H1 (cell line): ENCODE data around the gene SLC27A6. TPM values are rescaled to one million over a fixed set of nuclear protein-coding genes. Genes with fewer than 3 reads are reported as not detected.

Experiments
- CTCF ChIA-PET: fragments of 300-600 bp; sonication (Branson Sonifier 250); formaldehyde crosslinking; loops from one replicate; lab custom pipeline; 2021; ENCODE audit not compliant: partially characterized antibody; lab: Charles Lee
- POLR2A ChIA-PET: fragments of 300-600 bp; sonication (Branson Sonifier 250); formaldehyde crosslinking; loops from one replicate; lab custom pipeline; 2021; ENCODE audit warnings: inconsistent platforms; ENCODE audit not compliant: partially characterized antibody; lab: Charles Lee
- DNase-seq, 2 experiments: peaks; one replicate each; pipeline versions ENCODE4 v3.0.0 to v3.0.0-alpha.2; 2010 to 2022; ENCODE audit warnings: low spot score in 2 of 2, low read depth in 1 of 2, mixed read lengths in 1 of 2
- FAIRE-seq: peaks from 2 replicates; lab custom pipeline; 2011; peaks lifted over from hg19 to GRCh38; lab: Jason Lieb, UNC
- H2AFZ ChIP-seq: 2 replicates; pipeline ENCODE4 v1.8.1; 2012; ENCODE audit warnings: low read length, inconsistent platforms
- H2AK5ac ChIP-seq: 2 replicates; pipeline ENCODE4 v1.6.1; 2013; ENCODE audit warnings: low read depth, low read length
- H2BK120ac ChIP-seq: replicated peaks from 2 replicates; pipeline ENCODE3; 2013; ENCODE audit warnings: low read depth, low read length, inconsistent platforms
- H2BK12ac ChIP-seq: 2 replicates; pipeline ENCODE4 v1.6.1; 2013; ENCODE audit warnings: low read depth, low read length
- H2BK15ac ChIP-seq: 2 replicates; pipeline ENCODE4 v1.6.1; 2013; ENCODE audit warnings: low read length
- H2BK20ac ChIP-seq: 2 replicates; pipeline ENCODE4 v1.6.1; 2013; ENCODE audit warnings: low read length
- H2BK5ac ChIP-seq: 2 replicates; pipeline ENCODE4 v1.6.1; 2013; ENCODE audit warnings: low read depth, low read length
- H3K14ac ChIP-seq: 2 replicates; pipeline ENCODE4 v1.6.1; 2013; ENCODE audit warnings: inconsistent platforms; ENCODE audit not compliant: insufficient read length
- H3K18ac ChIP-seq: 2 replicates; pipeline ENCODE4 v1.6.1; 2013; ENCODE audit warnings: low read length; ENCODE audit errors: extremely low read depth
- H3K23ac ChIP-seq: 2 replicates; pipeline ENCODE4 v1.6.1; 2013; ENCODE audit warnings: inconsistent platforms; ENCODE audit not compliant: insufficient read length
- H3K23me2 ChIP-seq: 2 replicates; pipeline ENCODE4 v1.6.1; 2013; ENCODE audit warnings: low read depth, low read length
- H3K27ac ChIP-seq: 2 replicates; pipeline ENCODE4 v1.6.1; 2011; ENCODE audit warnings: low read depth, low read length, inconsistent platforms
- H3K27me3 ChIP-seq, 4 experiments: replicated peaks in 1 of 4; 1 replicate in 1 of 4; 2 replicates in 3 of 4; pipeline versions ENCODE4 v1.6.1 to v1.8.1; 2011 to 2013; ENCODE audit warnings: low read length in 3 of 4, mild to moderate bottlenecking in 3 of 4, inconsistent platforms in 2 of 4, mixed read lengths in 2 of 4, moderate library complexity in 1 of 4; ENCODE audit not compliant: control insufficient read depth in 3 of 4, insufficient read depth in 3 of 4; ENCODE audit errors: extremely low read depth in 1 of 4
- H3K36me3 ChIP-seq, 4 experiments: 2 replicates each; pipeline versions ENCODE4 v1.6.1 to v1.8.1; 2011 to 2013; ENCODE audit warnings: mild to moderate bottlenecking in 4 of 4, low read length in 3 of 4, moderate library complexity in 2 of 4, control low read depth in 1 of 4, inconsistent platforms in 1 of 4; ENCODE audit not compliant: insufficient read depth in 4 of 4, control insufficient read depth in 2 of 4
- H3K4ac ChIP-seq: replicated peaks from 2 replicates; pipeline ENCODE3; 2013; ENCODE audit warnings: low read length, low read depth, mixed read lengths, inconsistent platforms; ENCODE audit not compliant: insufficient read length
- H3K4me1 ChIP-seq, 4 experiments: replicated peaks in 1 of 4; 1 replicate in 1 of 4; 2 replicates in 3 of 4; pipeline versions ENCODE4 v1.6.1 to v1.8.1; 2011 to 2013; ENCODE audit warnings: low read length in 3 of 4, inconsistent platforms in 2 of 4, mixed read lengths in 1 of 4; ENCODE audit not compliant: insufficient read depth in 4 of 4, control insufficient read depth in 3 of 4
- H3K4me2 ChIP-seq, 2 experiments: 2 replicates each; pipeline versions ENCODE4 v1.6.1 to v1.8.1; 2011 to 2013; ENCODE audit warnings: low read depth in 2 of 2, low read length in 2 of 2, control low read depth in 1 of 2, inconsistent platforms in 1 of 2, mild to moderate bottlenecking in 1 of 2; ENCODE audit not compliant: insufficient read depth in 1 of 2
- H3K4me3 ChIP-seq, 4 experiments: fragments of 200-600, 300-600 bp in 1 of 4; sonication (generic), shearing (Covaris generic), sonication (Bioruptor Twin) in 1 of 4; 2 replicates each; pipeline versions ENCODE4 v1.5.1 to v1.8.1; 2011 to 2016; ENCODE audit warnings: low read length in 4 of 4, low read depth in 3 of 4, control low read depth in 2 of 4, inconsistent platforms in 2 of 4, mild to moderate bottlenecking in 2 of 4, mixed read lengths in 1 of 4, moderate library complexity in 1 of 4; ENCODE audit not compliant: insufficient read depth in 2 of 4; ENCODE audit errors: extremely low read depth in 1 of 4
- H3K56ac ChIP-seq: replicated peaks from 2 replicates; pipeline ENCODE3; 2013; ENCODE audit warnings: low read depth, mild to moderate bottlenecking, mixed read lengths, low read length, inconsistent platforms; ENCODE audit not compliant: insufficient read length
- H3K79me1 ChIP-seq: 2 replicates; pipeline ENCODE4 v1.6.1; 2013; ENCODE audit warnings: low read depth, low read length, control low read depth
- H3K79me2 ChIP-seq, 2 experiments: 2 replicates each; pipeline versions ENCODE4 v1.6.1 to v1.8.1; 2012 to 2013; ENCODE audit warnings: low read length in 2 of 2, mild to moderate bottlenecking in 2 of 2, inconsistent platforms in 1 of 2; ENCODE audit not compliant: insufficient read depth in 2 of 2, control insufficient read depth in 1 of 2
- H3K9ac ChIP-seq, 4 experiments: replicated peaks in 1 of 4; 1 replicate in 1 of 4; 2 replicates in 3 of 4; pipeline versions ENCODE4 v1.6.1 to v1.8.1; 2011 to 2013; ENCODE audit warnings: low read depth in 3 of 4, low read length in 3 of 4, control low read depth in 2 of 4, mild to moderate bottlenecking in 2 of 4, moderate library complexity in 2 of 4, inconsistent platforms in 1 of 4; ENCODE audit errors: extremely low read depth in 1 of 4
- H3K9me3 ChIP-seq, 2 experiments: 2 replicates each; pipeline versions ENCODE4 v1.6.1 to v1.8.1; 2012 to 2013; ENCODE audit warnings: mild to moderate bottlenecking in 2 of 2, moderate library complexity in 2 of 2, control low read depth in 1 of 2, inconsistent platforms in 1 of 2, low read depth in 1 of 2, low read length in 1 of 2, mixed read lengths in 1 of 2; ENCODE audit not compliant: insufficient read depth in 2 of 2
- H4K20me1 ChIP-seq, 2 experiments: replicated peaks in 1 of 2; 2 replicates each; pipeline versions ENCODE3 to v1.8.1; 2011 to 2013; ENCODE audit warnings: inconsistent platforms in 2 of 2, low read length in 2 of 2, mild to moderate bottlenecking in 1 of 2; ENCODE audit not compliant: insufficient read depth in 2 of 2, control insufficient read depth in 1 of 2
- H4K5ac ChIP-seq: 2 replicates; pipeline ENCODE4 v1.6.1; 2013; ENCODE audit warnings: low read length, low read depth, mixed read lengths, inconsistent platforms; ENCODE audit not compliant: insufficient read length
- H4K8ac ChIP-seq: 2 replicates; pipeline ENCODE4 v1.8.0; 2013; ENCODE audit warnings: mild to moderate bottlenecking, moderate library complexity, low read length, inconsistent platforms; ENCODE audit not compliant: insufficient read depth; ENCODE audit errors: extremely low read depth
- H4K91ac ChIP-seq: replicated peaks from 2 replicates; pipeline ENCODE3; 2013; ENCODE audit warnings: low read length, mixed read lengths, inconsistent platforms; ENCODE audit not compliant: insufficient read length
- ATF2 ChIP-seq: IDR thresholded peaks from 2 replicates; pipeline ENCODE4 v1.6.1; 2012; ENCODE audit warnings: low read length, inconsistent platforms
- BACH1 ChIP-seq: IDR thresholded peaks from 2 replicates; pipeline ENCODE4 v1.6.1; 2012; ENCODE audit warnings: low read length, improper control_type of control experiment
- BCL11A ChIP-seq, 2 experiments: IDR thresholded peaks; one replicate each; pipeline ENCODE4 v1.6.1; 2011; ENCODE audit warnings: low read depth in 2 of 2, low read length in 2 of 2, mild to moderate bottlenecking in 2 of 2
- CTCF ChIP-seq, 3 experiments: IDR thresholded peaks; 1 replicate in 2 of 3; 2 replicates in 1 of 3; pipeline versions ENCODE4 v1.5.1 to v1.6.1; 2011; ENCODE audit warnings: low read length in 3 of 3, mild to moderate bottlenecking in 3 of 3, inconsistent platforms in 2 of 3, low read depth in 1 of 3, moderate library complexity in 1 of 3; ENCODE audit not compliant: insufficient read depth in 1 of 3; ENCODE audit errors: control extremely low read depth in 1 of 3
- MAX ChIP-seq: IDR thresholded peaks from 2 replicates; pipeline ENCODE4 v1.6.1; 2012; ENCODE audit warnings: inconsistent platforms
- RBBP5 ChIP-seq: IDR thresholded peaks from 2 replicates; pipeline ENCODE4 v1.7.1; 2012; ENCODE audit warnings: low read depth, mild to moderate bottlenecking, inconsistent platforms, low read length, moderate library complexity, borderline replicate concordance
- SP4 ChIP-seq: IDR thresholded peaks from 2 replicates; pipeline ENCODE4 v1.6.1; 2012; ENCODE audit warnings: low read length, inconsistent platforms
- WGBS, 2 experiments: shearing (Covaris generic) in 1 of 2; methylation state at CpG; one replicate each; pipeline versions ENCODE4 v1.1.6 to v1.1.7; 2013 to 2015; ENCODE audit warnings: low lambda C conversion rate in 2 of 2, mixed read lengths in 2 of 2, inconsistent platforms in 1 of 2, low coverage in 1 of 2, missing lambda C conversion rate in 1 of 2; ENCODE audit not compliant: insufficient replicate concordance in 2 of 2, insufficient coverage in 1 of 2, insufficient read length in 1 of 2; ENCODE audit errors: extremely low coverage in 1 of 2, missing lambda C conversion rate in 1 of 2; 5-methylcytosine and 5-hydroxymethylcytosine counted together
- polyA plus RNA-seq, 7 experiments: library from polyadenylated mRNA; depleted of rRNA in 3 of 7; stranded (reverse) in 5 of 7; unstranded in 2 of 7; fragments of >200 nt in 5 of 7; fragments of 200-250 nt in 2 of 7; gene quantifications; 1 replicate in 5 of 7; 2 replicates in 1 of 7; 4 replicates in 1 of 7; pipeline versions ENCODE4 v1.2.1 to v1.2.3, GENCODE V29; 2011 to 2013; ENCODE audit warnings: missing spikeins in 2 of 7, mixed read lengths in 2 of 7
- total RNA-seq: library from RNA; stranded (reverse); fragmentation: NEBNext Ultra II Directional; extraction: Animal tissue kit (Norgen Biotek cat#: 25700); gene quantifications from 2 replicates; pipeline ENCODE4 v1.2.1, GENCODE V29; 2021

Gene SLC27A6
- total and polyA plus RNA-seq, 2 of the 8 experiments (the other 6 are each of a cell fraction or from before 2014, with no cell fraction given): 4.0 to 4.7 TPM

GRCh38 chr5:129003232-129003631 lies 37.9 kb downstream of the SLC27A6 start:
- H3K9me3 ChIP-seq: no peaks in the 10 kb centered on the region
- CTCF ChIA-PET: interaction anchor here (0.5 to 1.1 kb wide), 3 partner anchors 9 to 66 kb away, joined by 3 read pairs; no protein-coding TSS in a partner anchor
- H3K79me1 ChIP-seq: no peaks in the 10 kb centered on the region

More at GRCh38 chr5:129003232-129003631, 37.9 kb downstream of the SLC27A6 start:
- FAIRE-seq (peak; percentile 32), DNase-seq (no peak)
- Histone ChIP-seq H2AK5ac (no peak overlapping the region), H2BK20ac (no peak overlapping the region), H2BK120ac (no peak overlapping the region), H2BK12ac (no peak overlapping the region), H3K56ac (no peak overlapping the region), H2AFZ (no peak overlapping the region), H3K4me1 (peaks cover 0 to 8% (median 2%) of the 10 kb centered on the region in 4 experiments; a peak in 2 of 7 replicates), H3K4ac (no peak overlapping the region), H3K18ac (no peak overlapping the region), H3K27me3 (no peaks in the 10 kb centered on the region), H3K14ac (no peak overlapping the region), H3K4me2 (no peak overlapping the region; a peak in 1 of 4 replicates), H4K91ac (no peak overlapping the region), H3K9ac (no peak overlapping the region), H4K20me1 (no peaks in the 10 kb centered on the region), H3K23me2 (no peaks in the 10 kb centered on the region), H3K4me3 (no peak overlapping the region), H4K5ac (no peak overlapping the region), H3K36me3 (no peaks in the 10 kb centered on the region), H3K23ac (no peak overlapping the region), H4K8ac (no peak overlapping the region), H2BK15ac (no peak overlapping the region), H2BK5ac (no peak overlapping the region), H3K79me2 (no peaks in the 10 kb centered on the region), H3K27ac (no peak overlapping the region)
- no peak for TF ChIP-seq BACH1
- TF ChIP-seq MAX: no peak
- TF ChIP-seq SP4: no peak
- no peak for TF ChIP-seq CTCF (IDR thresholded peaks at IDR 0.05; ENCODE audit: control extremely low read depth in 1 of 3, insufficient read depth in 1 of 3, low read depth in 1 of 3, low read length in 3 of 3)
- TF ChIP-seq ATF2: no peak
- no peak for TF ChIP-seq RBBP5
- TF ChIP-seq BCL11A (IDR thresholded peaks at IDR 0.05; ENCODE audit: low read depth in 2 of 2, low read length in 2 of 2): no peak
- POLR2A ChIA-PET: no interaction called here
- 97% methylated on average over 2 of the region's 2 CpGs; no CpG with 5 or more reads in 1 of the 2 experiments for WGBS, 2 experiments
